GM21367 (cell line): Measurements from ENCODE around the gene RICTOR.

Source experiments
- ATAC-seq: cut with Tn5 transposase; IDR thresholded peaks from one replicate; pipeline ENCODE4 v1.9.1; 2021; ENCODE audit not compliant: unreplicated experiment

The RICTOR gene

GRCh38 chr5:38941912-38942311 is 132.3 kb downstream of the RICTOR start:
- no peak for ATAC-seq

- no peak for ATAC-seq
Observed at GRCh38 chr5:38940230-38940858, 133.9 kb downstream of the RICTOR start.

GRCh38 chr5:38938973-38939372 is 135.2 kb downstream of the RICTOR start:
- ATAC-seq, result no peak

- ATAC-seq, result no peak
Observed at GRCh38 chr5:38938424-38938823, 135.8 kb downstream of the RICTOR start.

- ATAC-seq, result no peak
Observed at GRCh38 chr5:38936269-38936668, 137.9 kb downstream of the RICTOR start.

- ATAC-seq, result no peak
Observed at GRCh38 chr5:38935437-38935836, 138.8 kb downstream of the RICTOR start.

- no peak for ATAC-seq
Observed at GRCh38 chr5:38932854-38933408, 141.3 kb downstream of the RICTOR start.

- ATAC-seq, result no peak
Observed at GRCh38 chr5:38931731-38932130, 142.5 kb downstream of the RICTOR start.

- no peak for ATAC-seq
Observed at GRCh38 chr5:38929838-38930237, 144.4 kb downstream of the RICTOR start.

GRCh38 chr5:38927470-38927869 is 146.7 kb downstream of the RICTOR start:
- no peak for ATAC-seq

GRCh38 chr5:38926121-38926520 is 148.1 kb downstream of the RICTOR start:
- ATAC-seq, result no peak

GRCh38 chr5:38925154-38925925 is 148.9 kb downstream of the RICTOR start:
- ATAC-seq, result no peak

GRCh38 chr5:38923661-38924451 is 150.3 kb downstream of the RICTOR start:
- ATAC-seq, result no peak

- ATAC-seq, result no peak
Observed at GRCh38 chr5:38922199-38922598, 152.0 kb downstream of the RICTOR start.

GRCh38 chr5:38921174-38921573 is 153.0 kb downstream of the RICTOR start:
- ATAC-seq, result no peak

GRCh38 chr5:38916802-38917201 is 157.4 kb downstream of the RICTOR start:
- ATAC-seq, result no peak

GRCh38 chr5:38913714-38914113 is 160.5 kb downstream of the RICTOR start:
- no peak for ATAC-seq

- no peak for ATAC-seq
Observed at GRCh38 chr5:38911933-38912332, 162.3 kb downstream of the RICTOR start.

GRCh38 chr5:38906503-38906902 is 167.7 kb downstream of the RICTOR start:
- ATAC-seq, result no peak

GRCh38 chr5:38905516-38905915 is 168.7 kb downstream of the RICTOR start:
- ATAC-seq, result no peak

- ATAC-seq, result no peak
Observed at GRCh38 chr5:38899936-38900335, 174.3 kb downstream of the RICTOR start.

- no peak for ATAC-seq
Observed at GRCh38 chr5:38896760-38897159, 177.4 kb downstream of the RICTOR start.
